AG10803 (cell line): ENCODE results near the gene WFS1.

ENCODE experiments used
- DNase-seq: peaks from one replicate; pipeline ENCODE4 v3.0.0; 2010; ENCODE audit warnings: low read depth
- H3K4me3 ChIP-seq: 2 replicates; pipeline ENCODE4 v1.5.1; 2011; ENCODE audit warnings: mild to moderate bottlenecking, low read length, control low read depth
- CTCF ChIP-seq: conservative IDR thresholded peaks from 2 replicates; pipeline ENCODE4 v1.5.1; 2011; ENCODE audit warnings: mild to moderate bottlenecking, low read length, control low read depth, inconsistent platforms

The WFS1 gene

GRCh38 chr4:6300359-6300758 is 30.7 kb downstream of the WFS1 start:
- DNase-seq, result no peak
- no peak overlapping the region for H3K4me3 ChIP-seq
- no peak for TF ChIP-seq CTCF

- no peak overlapping the region for H3K4me3 ChIP-seq
- TF ChIP-seq CTCF, result no peak
- no peak for DNase-seq
These were observed 31.5 kb downstream of the WFS1 start for GRCh38 chr4:6301051-6301731.

GRCh38 chr4:6301732-6302442 is 32.2 kb downstream of the WFS1 start:
- no peak for TF ChIP-seq CTCF
- no peak for DNase-seq

GRCh38 chr4:6302869-6303268 is 33.2 kb downstream of the WFS1 start:
- no peak for TF ChIP-seq CTCF
- no peak overlapping the region for H3K4me3 ChIP-seq
- DNase-seq, result no peak

More at GRCh38 chr4:6301732-6302442, 32.2 kb downstream of the WFS1 start:
- no peak overlapping the region for H3K4me3 ChIP-seq

- H3K4me3 ChIP-seq, result no peak overlapping the region
These were observed 34.3 kb downstream of the WFS1 start for GRCh38 chr4:6303943-6304342.

GRCh38 chr4:6306299-6306698 is 36.6 kb downstream of the WFS1 start:
- TF ChIP-seq CTCF, result no peak
- no peak for DNase-seq
- no peak overlapping the region for H3K4me3 ChIP-seq

More at GRCh38 chr4:6303943-6304342, 34.3 kb downstream of the WFS1 start:
- TF ChIP-seq CTCF, result no peak
- DNase-seq, result no peak

GRCh38 chr4:6307230-6307629 is 37.6 kb downstream of the WFS1 start:
- no peak for TF ChIP-seq CTCF
- DNase-seq, result no peak
- H3K4me3 ChIP-seq, result no peak overlapping the region
